Smooth muscle cell of the pulmonary artery (primary cell): ENCODE results near the gene CCDC150. TPM values are rescaled to one million over a fixed set of nuclear protein-coding genes. Genes with fewer than 3 reads are reported as not detected.

Experiments
- total RNA-seq: library from RNA; depleted of rRNA; stranded (reverse); fragments of >200 nt; gene quantifications from 2 replicates; pipeline ENCODE4 v1.2.3, GENCODE V29; 2014

Gene CCDC150
- total RNA-seq, result 3.0 and 3.5 TPM in 2 replicates

GRCh38 chr2:196639180-196640030, at the start of gene CCDC150:
Gene CCDC150, plus strand, starts transcription at chr2:196639715. Its CDS starts 52 bp downstream, at chr2:196639767.

DNA sequence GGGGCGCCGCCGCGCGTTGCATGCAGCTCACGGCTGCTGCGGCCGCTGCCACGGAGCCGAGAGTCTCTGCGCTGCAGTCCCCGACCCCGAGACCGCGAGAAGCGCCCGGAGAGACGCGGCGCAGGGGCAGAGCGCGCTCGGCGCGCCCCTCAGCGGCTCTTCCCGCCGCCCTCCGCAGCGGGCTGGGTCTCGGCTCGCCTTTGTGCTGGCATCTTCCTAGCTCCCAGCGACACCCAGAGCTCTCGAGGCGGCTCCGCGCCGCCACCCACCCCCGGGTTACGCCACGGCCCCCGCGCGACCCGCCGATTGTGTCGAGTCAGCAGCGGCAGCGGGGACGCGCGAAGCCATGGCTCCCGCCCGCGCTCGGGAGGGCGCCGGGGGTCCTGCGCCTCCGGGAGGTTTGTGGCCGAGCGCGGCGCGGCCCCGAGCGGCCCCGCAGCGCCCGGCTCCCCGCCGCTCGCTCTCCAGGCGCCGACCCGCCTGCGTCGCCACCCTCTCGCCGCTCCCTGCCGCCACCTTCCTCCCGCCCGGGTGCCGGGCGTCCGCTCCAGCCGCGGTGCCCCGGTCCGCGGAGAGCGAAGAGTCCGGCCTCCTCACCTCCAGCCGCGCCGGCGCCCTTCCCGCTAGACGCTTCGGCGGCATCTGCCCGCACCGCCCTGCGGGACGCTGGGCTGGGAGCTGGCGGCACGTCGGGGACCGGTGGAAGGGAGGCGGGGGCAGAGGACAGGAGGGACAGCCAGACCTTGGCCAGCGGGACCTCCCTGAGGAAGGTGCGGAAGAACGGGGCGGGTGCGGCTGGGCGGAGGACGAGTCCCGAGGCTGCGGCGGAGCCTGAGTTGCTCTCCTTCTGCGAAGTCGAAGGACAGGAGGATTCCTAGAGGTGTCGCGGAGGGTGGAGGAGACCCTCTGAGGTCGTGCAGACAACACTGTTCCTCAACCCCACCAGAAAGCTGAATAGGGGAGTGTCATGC, 46.3 kb upstream of the CCDC150 start, which contains the start of gene HECW2:
HECW2 (minus strand) TSS at position 644 of the 971 bp plus-strand sequence.

Other genes with a start within 250 kb of the CCDC150 start
- 67.2 and 69.4 TPM in 2 replicates for gene HECW2, start 46.2 kb upstream of the CCDC150 start, total RNA-seq
- gene GTF3C3, start 160.0 kb downstream of the CCDC150 start, total RNA-seq, result 36.9 and 43.5 TPM in 2 replicates
- gene C2orf66, start 169.6 kb downstream of the CCDC150 start, total RNA-seq, result 0.20 and 0.59 TPM in 2 replicates